Stimulated activated CD4-positive, alpha-beta T cell treated with anti-CD3 and anti-CD28 coated beads, Interleukin-12 subunit alpha, Interleukin-12 subunit beta, amount 100 ng/mL, for 24 hours (primary cell): Measurements from ENCODE around the gene TRIM29.

Experiments used
- DNase-seq, 2 experiments: peaks; one replicate each; pipeline ENCODE4 v3.0.0-alpha.2; 2020; ENCODE audit warnings: low read depth in 2 of 2

Gene TRIM29

DNA sequence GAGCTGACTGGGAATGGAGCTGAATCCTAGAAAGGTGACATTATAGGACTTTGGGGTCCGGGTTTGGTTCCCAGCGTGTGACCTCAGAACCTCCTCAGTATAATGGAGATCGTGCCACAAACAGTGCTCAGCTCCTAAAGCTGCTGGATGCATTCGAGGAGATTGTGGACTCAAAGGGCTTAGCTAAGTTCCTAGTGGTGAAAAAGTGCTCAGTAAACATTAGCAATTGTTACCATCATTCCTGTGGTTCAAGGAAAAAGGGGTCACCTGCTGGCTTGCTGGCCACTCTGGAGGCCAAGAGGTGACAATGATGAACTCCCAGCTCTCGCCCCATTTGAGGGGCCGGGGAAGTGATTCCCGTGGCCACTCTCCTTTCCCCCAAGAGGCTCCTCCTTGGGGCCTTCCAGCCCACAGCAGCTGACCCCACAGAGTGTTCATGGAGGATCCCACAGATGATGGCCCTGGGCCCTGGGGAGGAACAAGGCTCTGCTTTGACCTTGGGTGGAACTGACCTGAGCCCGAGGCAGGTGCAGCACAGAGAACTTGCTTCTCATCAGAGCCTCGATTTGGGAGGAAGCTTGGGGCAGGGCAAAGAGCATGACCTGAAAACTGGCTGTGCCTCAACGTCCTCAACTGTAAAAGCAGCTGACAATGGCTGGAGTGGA, 40.1 kb downstream of the TRIM29 start:
- no peak for DNase-seq

GRCh38 chr11:120096369-120097191, 41.3 kb downstream of the TRIM29 start:
- DNase-seq: no peak

DNA sequence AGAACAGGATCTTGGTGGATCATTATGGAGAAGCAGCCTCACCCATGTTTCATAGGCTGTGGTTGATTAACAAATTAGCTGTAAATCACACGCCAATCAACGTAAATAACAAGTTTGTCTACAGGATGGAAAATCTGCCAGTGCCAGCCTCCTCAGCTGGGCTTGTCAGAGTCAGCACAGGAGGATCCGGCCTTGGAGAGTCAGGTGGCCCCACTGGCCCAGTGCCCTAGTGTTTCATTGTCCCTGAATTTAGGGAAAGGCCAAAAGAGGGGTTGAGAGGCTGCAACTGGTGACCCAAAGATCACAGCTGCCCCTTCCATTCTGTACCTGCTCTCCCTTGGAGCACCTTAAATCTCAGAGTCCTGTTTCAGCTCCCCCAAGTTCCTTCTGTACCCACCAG, 42.4 kb downstream of the TRIM29 start:
- no peak for DNase-seq

DNA sequence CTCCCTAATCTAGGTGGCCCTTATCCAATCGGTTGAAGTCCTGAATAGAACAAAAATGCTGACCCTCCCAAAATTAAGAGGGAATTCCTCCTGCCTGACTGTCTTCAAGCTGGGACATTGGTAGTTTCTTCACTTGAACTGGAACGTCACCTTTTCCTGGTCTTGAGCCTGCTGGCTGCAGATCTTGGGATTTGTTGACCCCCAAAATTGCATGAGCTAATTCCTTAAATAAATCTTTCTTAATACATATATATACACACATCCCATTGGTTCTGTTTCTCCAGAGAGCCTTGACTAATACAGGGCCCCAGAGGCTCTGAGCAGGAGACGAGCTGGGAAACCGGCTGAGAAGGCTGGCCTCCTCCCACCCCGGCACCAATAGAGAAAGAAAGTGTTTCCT, 46.2 kb downstream of the TRIM29 start:
- no peak for DNase-seq

DNA sequence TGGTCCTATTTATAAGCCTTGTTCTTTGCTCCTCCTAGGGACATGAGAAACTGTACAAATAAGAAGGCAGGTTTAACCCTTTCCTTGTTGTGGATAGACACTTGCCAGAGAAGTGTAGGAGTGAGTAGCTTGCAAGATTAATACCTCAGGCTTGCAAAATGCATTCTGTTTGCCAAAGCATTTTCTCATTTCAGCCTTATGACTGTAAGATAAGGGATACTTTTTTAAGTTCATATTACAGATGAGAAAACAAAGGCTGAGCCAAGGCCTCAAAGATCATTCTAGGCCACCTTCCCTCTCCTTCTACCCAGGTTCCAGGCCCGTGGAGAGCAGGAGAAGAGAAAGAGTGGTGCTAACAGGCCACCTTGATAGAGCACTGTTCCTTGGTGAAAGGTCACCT, 46.8 kb downstream of the TRIM29 start:
- DNase-seq: no peak

GRCh38 chr11:120090411-120090810, 47.5 kb downstream of the TRIM29 start:
- DNase-seq: no peak

- no peak for DNase-seq
Observed at GRCh38 chr11:120089036-120090001, 48.6 kb downstream of the TRIM29 start.

- DNase-seq: no peak
Observed at GRCh38 chr11:120088056-120088455, 49.9 kb downstream of the TRIM29 start.

GRCh38 chr11:120086651-120087050, 51.3 kb downstream of the TRIM29 start:
- DNase-seq: no peak

DNA sequence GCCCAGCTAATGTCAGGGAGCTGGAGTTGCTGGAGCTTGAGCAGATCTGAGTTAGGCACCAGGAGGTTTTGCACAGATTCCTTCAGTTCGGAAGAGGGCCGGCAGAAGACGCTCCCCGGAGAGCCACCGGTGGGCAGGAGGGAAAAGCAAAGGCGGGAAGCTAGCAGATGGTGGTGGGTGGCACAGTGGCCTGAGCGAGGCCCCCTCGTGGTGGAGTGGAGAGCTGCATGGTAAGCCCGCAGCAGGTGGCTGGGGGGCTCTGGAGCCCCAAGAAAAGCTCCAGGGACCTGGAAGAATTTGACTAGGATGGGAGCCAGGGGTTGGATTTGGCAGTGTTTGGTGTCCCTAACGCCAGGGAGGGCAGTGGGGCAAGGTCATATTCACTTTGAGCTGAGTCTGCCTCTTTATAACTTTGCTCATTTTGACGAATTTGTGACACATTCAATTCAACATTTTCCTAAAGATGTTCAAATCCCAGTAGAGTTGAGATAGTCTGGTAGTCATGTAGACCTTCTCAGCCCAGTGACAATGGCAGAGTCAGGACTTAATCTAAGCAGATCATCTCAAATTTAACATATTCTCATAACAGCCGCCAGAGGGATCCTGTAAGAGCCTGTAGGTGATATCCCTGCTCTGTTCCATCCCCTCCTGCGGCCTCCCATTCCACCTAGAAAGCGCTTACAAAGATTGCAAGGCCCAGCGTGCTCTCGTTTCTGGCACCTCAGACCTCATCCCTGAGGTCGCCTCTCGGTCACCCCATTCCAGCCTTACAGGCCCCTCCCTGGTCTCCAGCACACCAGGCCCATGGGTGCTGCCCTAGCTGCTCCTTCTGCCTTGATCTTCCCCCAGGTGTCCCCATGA, 57.9 kb downstream of the TRIM29 start:
- peak in 1 of 2 experiments; percentile 6 for DNase-seq

GRCh38 chr11:120078397-120078796, 59.5 kb downstream of the TRIM29 start:
- no peak for DNase-seq

- no peak for DNase-seq
Observed at GRCh38 chr11:120074076-120074475, 63.8 kb downstream of the TRIM29 start.

DNA sequence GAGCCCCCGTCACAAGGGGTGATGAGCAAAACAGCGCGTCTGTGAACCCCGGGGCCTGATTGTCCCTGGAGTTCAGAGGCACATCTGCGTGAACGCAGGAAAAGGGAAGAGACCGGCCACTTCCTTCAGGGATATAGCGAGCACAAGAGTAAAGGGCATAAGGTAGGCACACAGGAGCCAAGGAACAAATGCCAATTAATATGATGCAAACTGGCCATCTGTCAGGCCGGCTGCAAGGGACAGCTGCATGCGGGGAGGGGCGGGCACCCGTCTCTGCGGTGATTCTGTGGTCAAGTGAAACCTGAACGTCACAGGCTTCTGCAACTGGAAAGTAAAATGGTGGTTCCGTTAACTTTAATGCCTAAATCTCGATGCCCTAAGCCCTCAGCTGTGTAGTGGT, 64.7 kb downstream of the TRIM29 start:
- no peak for DNase-seq

- no peak for DNase-seq
Observed at GRCh38 chr11:120068114-120068573, 69.8 kb downstream of the TRIM29 start.

DNA sequence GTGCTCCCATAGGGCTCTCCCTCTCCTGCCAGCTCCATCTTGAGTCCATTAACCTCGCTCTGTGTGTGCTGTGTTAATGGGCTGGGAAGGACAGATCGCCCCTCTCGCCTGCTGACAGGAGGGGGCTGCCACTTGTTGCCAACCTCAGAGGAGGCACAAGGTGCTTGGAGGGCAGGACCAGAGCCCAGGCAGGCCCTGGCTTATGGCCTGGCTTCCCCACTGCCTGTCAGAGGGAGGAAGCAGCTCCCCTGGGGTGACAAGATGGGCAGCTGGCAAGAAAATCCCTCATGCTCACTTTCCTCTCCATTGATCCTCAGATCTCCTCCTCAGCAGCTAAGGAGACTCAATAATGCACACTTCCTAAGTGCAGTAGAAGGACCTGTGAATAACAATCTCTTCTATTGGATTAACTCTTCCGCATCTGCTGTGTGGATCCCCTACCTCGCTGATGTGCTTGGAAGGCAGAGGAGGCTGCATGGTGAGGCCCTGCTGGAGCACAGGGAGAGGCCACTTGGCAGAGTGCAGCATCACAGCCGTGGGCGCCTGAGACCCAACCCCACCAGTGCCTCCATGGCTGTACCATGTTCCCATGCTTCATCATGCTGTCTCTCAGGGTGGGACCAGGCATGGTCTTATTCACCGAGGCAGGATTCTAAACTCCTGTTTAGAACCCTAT, 70.3 kb downstream of the TRIM29 start:
- DNase-seq: no peak

- DNase-seq: no peak
Observed at GRCh38 chr11:120066738-120067437, 71.0 kb downstream of the TRIM29 start.

- DNase-seq: no peak
Observed at GRCh38 chr11:120065876-120066275, 72.0 kb downstream of the TRIM29 start.

- DNase-seq: no peak
Observed at GRCh38 chr11:120065176-120065575, 72.7 kb downstream of the TRIM29 start.

- no peak for DNase-seq
Observed at GRCh38 chr11:120064341-120064740, 73.6 kb downstream of the TRIM29 start.
